ENCODE measurements around the gene SLC9A5.

- TF ChIP-seq MAX (IDR thresholded peaks at IDR 0.05): no peak
- no peak for TF ChIP-seq ZBTB7A (IDR thresholded peaks at IDR 0.05; ENCODE audit: low read depth)
- no peak for TF ChIP-seq CEBPB (IDR thresholded peaks at IDR 0.05)
- TF ChIP-seq YY1 (IDR thresholded peaks at IDR 0.05; ENCODE audit: low read depth): no peak
Observed at GRCh38 chr16:67243481-67243880, 5.3 kb upstream of the SLC9A5 start.
